Measurements from ENCODE around the gene ALG12.
"Not testable (repeated sequence)": the region's sequence is repeated elsewhere in the genome, so short reads cannot be mapped to it uniquely, and the experiment has no call there.

ALG12 gene

DNA sequence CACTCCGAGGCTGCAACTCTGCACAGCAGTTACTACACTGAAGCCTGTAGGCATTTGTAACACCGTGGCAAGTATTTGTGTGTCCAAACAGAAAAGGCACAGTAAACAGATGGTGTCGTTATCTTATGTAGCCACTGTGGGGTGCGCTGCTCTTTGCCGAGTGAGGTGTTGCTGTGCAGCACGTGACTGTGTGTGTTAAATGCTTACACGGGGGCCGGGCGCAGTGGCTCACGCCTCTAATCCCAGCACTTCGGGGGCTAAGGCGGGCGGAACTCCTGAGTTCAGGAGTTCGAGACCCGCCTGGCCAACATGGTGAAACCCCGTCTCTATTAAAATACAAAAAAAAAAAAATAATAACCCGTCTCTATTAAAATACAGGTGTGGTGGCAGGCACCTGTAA lies 53.1 kb downstream of the ALG12 start:
- no peak for DNase-seq

DNA sequence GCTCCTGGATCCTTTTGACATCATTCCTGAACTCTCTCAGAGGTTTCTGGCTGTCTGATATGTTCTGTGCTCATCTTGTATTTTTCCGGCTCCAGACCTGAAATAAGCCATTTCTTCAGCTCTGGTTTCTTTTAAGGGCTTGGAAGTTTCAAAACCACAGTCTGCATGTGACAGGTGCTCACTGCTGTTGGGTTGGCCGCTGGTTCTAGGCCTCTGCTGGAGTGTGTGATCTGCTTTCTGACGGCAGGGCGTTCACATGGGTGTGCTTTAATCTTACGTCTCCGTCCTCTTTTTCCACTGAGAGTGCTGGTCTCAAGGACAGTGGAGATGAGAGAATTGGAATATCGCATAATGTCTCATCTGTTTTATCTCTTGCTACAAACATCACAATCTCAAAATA lies 54.3 kb downstream of the ALG12 start:
- no peak for DNase-seq

- no peak for DNase-seq
These were observed 55.8 kb downstream of the ALG12 start for GRCh38 chr22:49862496-49862776.

- DNase-seq, result no peak
These were observed 56.4 kb downstream of the ALG12 start for GRCh38 chr22:49861642-49862495.

- DNase-seq, result no peak
These were observed 59.4 kb downstream of the ALG12 start for GRCh38 chr22:49858827-49859226.

GRCh38 chr22:49856766-49857618 lies 61.2 kb downstream of the ALG12 start:
- DNase-seq, result no peak

GRCh38 chr22:49856343-49856742 lies 61.9 kb downstream of the ALG12 start:
- no peak for DNase-seq

DNA sequence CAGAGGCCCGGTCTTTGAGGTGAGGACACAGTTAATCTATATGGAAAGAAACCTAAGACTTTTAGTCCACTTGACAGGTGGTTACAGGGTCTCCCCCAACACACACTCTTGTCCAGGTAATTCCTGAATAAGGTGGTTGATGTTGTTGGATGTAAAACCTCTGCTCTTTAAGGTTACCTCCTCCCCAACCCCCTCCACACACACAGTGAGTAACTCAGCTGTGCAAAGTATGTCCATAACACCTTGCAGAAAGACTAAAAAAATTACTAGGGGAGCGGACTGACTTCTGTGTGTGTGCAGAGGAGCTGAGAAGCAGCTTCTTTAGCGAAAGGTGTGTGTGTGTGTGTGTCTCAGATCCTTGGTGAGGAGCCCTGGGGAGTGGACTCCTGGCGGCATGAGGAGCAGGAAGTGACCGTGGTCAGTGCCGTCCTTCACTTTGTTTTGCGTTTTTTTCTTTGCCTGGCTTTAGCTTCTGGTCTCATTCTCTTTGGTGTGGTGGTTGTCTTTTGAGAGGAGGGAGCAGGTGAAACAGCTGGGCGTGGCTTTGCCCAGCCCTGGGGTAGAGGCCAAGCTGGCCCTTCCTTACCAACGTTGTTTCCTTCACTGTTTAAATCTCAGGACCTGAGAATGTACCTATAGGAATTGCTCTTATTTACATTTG lies 62.9 kb downstream of the ALG12 start:
- DNase-seq, result no peak

DNA sequence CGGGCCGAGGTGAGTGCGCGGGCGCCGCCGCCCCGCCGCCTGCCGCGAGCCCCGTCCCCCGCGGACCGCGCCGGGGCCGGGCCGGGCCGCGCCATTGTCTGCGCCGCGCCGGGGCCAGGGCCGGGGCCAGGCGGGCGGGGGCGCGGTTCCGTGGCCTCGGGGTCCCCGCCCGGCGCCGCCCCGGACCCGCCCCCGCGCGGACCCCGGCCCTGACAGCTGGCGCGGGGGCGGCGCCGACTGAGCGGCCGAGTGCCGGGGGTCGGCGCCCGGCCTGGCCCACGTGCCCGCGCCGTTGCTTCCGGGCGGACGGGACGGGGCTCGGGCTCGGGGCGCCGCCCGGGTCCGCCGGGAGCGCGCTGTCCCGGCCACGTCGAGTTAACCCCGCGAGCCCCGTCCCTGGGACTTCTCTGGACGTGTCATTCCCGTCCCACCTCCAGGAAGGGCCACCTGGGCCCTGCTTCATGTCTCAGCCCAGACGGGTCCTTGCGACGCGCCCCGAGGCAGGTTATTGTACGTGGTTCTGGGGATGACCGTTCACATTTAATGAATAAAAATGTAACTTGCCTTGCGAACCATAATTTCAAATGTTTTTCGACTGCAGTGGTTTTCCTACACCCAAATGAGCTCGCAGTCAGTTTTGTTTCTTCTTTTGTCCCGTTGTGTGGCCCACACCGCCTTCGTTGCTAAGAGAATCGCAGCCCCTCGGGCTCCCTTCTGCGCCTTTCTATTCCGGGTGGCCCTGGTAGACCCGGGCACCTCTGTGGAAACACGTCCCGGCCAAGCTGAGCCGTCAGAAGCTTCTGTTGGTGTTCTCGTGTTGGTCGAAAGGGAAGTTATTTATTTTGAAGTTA lies 64.0 kb downstream of the ALG12 start:
- DNase-seq, result peak; percentile 35

DNA sequence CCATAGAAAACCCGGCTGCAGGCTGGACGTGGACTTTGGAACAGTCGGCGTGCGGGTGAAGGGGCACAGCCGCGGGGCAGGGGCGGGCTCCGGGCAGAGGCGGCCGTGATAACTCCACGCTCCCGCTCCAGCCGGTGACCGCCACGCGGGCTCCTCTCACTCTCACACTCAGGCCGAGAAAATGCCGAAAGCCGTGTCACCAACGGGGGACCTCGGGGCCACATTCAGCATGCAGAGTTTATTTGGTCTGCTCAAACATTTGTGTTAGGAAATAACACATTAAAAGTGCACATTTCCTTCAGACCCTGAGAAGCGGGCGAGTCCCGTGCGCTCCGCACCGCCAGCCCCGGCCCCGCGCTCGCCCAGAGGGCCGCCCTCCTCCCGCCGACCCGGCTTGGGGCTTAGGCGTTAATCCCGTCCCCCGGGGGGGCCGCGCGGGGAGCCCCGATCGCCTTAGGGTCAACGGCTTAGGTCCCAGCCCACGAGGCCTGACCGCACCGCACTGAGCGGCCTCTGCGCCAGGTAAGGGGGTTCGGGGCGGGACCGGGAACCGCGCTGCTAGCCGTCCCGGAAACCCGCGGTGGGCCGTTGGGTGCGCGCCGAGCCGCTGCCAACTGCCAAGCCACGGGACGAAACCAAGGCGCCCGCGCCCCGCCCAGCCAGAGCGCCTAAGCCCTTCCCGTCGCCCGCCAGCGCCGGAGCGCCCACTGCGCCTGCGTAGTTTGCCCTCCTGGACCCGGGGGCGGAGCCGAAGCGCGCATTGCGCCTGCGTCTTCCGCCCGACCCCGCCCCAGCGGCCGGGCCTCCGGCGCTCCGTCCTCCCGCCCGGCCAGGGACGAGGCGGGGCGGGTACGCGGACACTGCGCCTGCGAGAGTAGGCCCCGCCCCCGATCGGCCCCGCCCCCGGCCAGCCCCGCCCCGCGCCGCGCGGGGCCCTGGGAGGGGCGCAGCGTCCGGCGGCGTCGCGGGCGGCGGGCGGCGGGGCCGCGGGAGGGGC lies 65.0 kb downstream of the ALG12 start, which contains the start of gene ZBED4:
Gene ZBED4 (plus strand): TSS at position 947 of the 997 bp plus-strand sequence. CDS start 29,819 bp downstream, outside the sequence.
- DNase-seq, result peak; percentile 95

DNA sequence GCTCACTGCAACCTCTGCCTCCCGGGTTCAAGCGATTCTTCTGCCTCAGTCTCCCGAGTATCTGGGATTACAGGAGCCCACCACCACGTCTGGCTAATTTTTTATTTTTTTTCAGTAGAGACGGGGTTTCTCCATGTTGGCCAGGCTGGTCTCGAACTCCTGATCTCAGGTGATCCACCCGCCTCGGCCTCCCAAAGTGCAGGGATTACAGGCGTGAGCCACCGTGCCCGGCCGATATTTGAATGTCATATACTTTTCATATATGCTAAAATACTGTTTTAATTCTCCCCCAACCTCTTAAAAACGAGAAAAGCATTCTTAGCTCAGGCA lies 65.7 kb downstream of the ALG12 start:
- not testable (repeated sequence) for DNase-seq

DNA sequence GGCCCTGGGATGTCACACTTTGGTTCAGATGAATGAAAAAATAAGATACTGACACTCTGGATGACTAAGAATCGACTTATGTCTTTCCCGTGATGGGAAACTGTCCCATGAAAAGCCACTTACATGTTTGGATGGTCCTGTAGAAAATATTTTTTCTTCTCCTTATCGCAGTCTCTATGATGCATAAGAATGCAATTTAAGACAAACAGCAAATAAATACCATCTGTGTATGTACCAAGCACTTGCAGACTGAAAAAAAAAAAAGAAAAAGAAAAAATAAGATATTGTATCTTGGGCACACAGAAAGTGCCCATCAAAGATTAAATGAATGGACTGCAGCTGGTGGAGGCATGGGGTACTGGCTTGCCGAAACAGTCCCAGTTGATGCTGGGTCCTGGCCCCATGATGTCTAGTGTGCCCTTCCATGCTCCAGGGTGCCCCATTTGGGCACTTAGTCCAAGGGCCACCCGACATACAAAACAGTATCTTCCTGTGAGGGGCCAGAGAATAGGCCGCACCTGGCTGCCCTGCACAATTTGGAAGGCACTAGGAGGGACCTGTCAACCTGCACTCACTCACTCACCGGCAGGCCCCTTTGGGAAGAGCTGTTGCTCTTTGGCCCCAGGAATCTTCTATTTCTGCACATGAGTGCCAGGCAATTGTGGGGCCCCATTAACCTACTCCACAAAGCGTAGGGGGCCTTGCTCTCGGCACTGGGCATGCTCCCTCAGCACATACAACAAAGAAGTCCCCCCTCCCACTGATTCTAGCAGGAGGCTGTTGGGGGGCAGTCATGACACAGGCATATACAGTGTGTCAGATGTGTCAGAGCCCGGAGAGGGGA lies 67.1 kb downstream of the ALG12 start:
- DNase-seq, result no peak

All from MV-4-11 (cell line).